ENCODE data around the gene COL18A1. TPM values are rescaled to one million over a fixed set of nuclear protein-coding genes. Genes with fewer than 3 reads are reported as not detected.

The COL18A1 gene
- total and polyA plus RNA-seq, 2 of the 8 experiments (the other 6 are each of a cell fraction or from before 2014, with no cell fraction given), result 145 to 201 TPM

- TF ChIP-seq KDM1A (IDR thresholded peaks at IDR 0.05; ENCODE audit: borderline replicate concordance, low read length) (no peak), USF2 (IDR thresholded peaks at IDR 0.05; ENCODE audit: low read length) (no peak)
Observed at GRCh38 chr21:45380566-45380965, 24.4 kb upstream of the COL18A1 start (continued).

Data from H1 (cell line).